ENCODE results near the gene HK1. TPM values are rescaled to one million over a fixed set of nuclear protein-coding genes. Genes with fewer than 3 reads are reported as not detected.

The HK1 gene
- total and polyA plus RNA-seq, 3 experiments from 2014 or later = 144 to 153 (median 151) TPM

GRCh38 chr10:69409968-69410367, 131.7 kb downstream of the HK1 start:
- no peak for DNase-seq
- Histone ChIP-seq H3K27me3 (ENCODE audit: insufficient read depth, low read length, poor library complexity, severe bottlenecking) (no peaks in the 10 kb centered on the region), H3K27ac (ENCODE audit: low read depth, low read length) (no peak overlapping the region), H3K4me1 (ENCODE audit: insufficient read depth, low read length) (peaks cover 15% of the 10 kb centered on the region), H3K4me3 (ENCODE audit: low read length) (no peak overlapping the region), H3K36me3 (ENCODE audit: insufficient read depth, low read length) (no peaks in the 10 kb centered on the region), H3K9me3 (ENCODE audit: low read length) (no peaks in the 10 kb centered on the region)
- H3K36me3 Mint-ChIP-seq = peaks cover 0 to 4% (median 0%) of the 10 kb centered on the region in 3 donors
- POLR2A ChIA-PET = no interaction called here
- peaks cover 0 to 3% of the 10 kb centered on the region in 2 donors for H3K27me3 Mint-ChIP-seq
- H3K4me3 Mint-ChIP-seq = peak overlapping the region in 1 of 7 donors; percentile 18
- H3K9me3 Mint-ChIP-seq = no peaks in the 10 kb centered on the region
- H3K27ac Mint-ChIP-seq = peak overlapping the region in 1 of 8 donors; percentile 51
- H3K4me1 Mint-ChIP-seq = peaks cover 11 to 26% (median 19%) of the 10 kb centered on the region in 3 donors
- CTCF ChIA-PET = no interaction called here

- H3K27me3 Mint-ChIP-seq = peaks cover 0 to 5% of the 10 kb centered on the region in 2 donors
- H3K27ac ChIP-seq (ENCODE audit: low read depth, low read length) = no peak overlapping the region
- H3K4me1 Mint-ChIP-seq = peaks cover 11 to 26% (median 19%) of the 10 kb centered on the region in 3 donors
- no peaks in the 10 kb centered on the region for H3K27me3 ChIP-seq (ENCODE audit: insufficient read depth, low read length, poor library complexity, severe bottlenecking)
- H3K9me3 ChIP-seq (ENCODE audit: low read length) = no peaks in the 10 kb centered on the region
- H3K4me3 ChIP-seq (ENCODE audit: low read length) = no peak overlapping the region
- ChIA-PET POLR2A (no interaction called here), CTCF (interaction anchor here (1.4 kb wide), 1 partner anchor 9 kb away, joined by 7 read pairs; no protein-coding TSS in a partner anchor)
- H3K36me3 ChIP-seq (ENCODE audit: insufficient read depth, low read length) = no peaks in the 10 kb centered on the region
- H3K4me3 Mint-ChIP-seq = peak overlapping the region in 1 of 7 donors; percentile 11
- H3K9me3 Mint-ChIP-seq = no peaks in the 10 kb centered on the region
- peaks cover 15% of the 10 kb centered on the region for H3K4me1 ChIP-seq (ENCODE audit: insufficient read depth, low read length)
- no peak for DNase-seq
- H3K36me3 Mint-ChIP-seq = no peaks in the 10 kb centered on the region
- H3K27ac Mint-ChIP-seq = peak overlapping the region in 4 of 8 donors; percentile 3 to 73 (median 48)
These were observed 132.2 kb downstream of the HK1 start for GRCh38 chr10:69410487-69410886.

GRCh38 chr10:69411476-69411875, 133.2 kb downstream of the HK1 start:
- ChIA-PET POLR2A (no interaction called here), CTCF (interaction anchor here (1.0 to 1.4 kb wide), 2 partner anchors 8 to 223 kb away, joined by 3 to 7 read pairs; no protein-coding TSS in a partner anchor)
- Mint-ChIP-seq H3K4me3 (no peak overlapping the region), H3K27ac (peak overlapping the region in 3 of 8 donors; percentile 29 to 63 (median 61)), H3K4me1 (peaks cover 11 to 22% (median 19%) of the 10 kb centered on the region in 3 donors), H3K27me3 (peaks cover 0 to 5% of the 10 kb centered on the region in 2 donors), H3K9me3 (no peaks in the 10 kb centered on the region), H3K36me3 (no peaks in the 10 kb centered on the region)
- peaks cover 15% of the 10 kb centered on the region for H3K4me1 ChIP-seq (ENCODE audit: insufficient read depth, low read length)
- no peak overlapping the region for H3K27ac ChIP-seq (ENCODE audit: low read depth, low read length)
- no peaks in the 10 kb centered on the region for H3K9me3 ChIP-seq (ENCODE audit: low read length)
- DNase-seq = no peak
- no peaks in the 10 kb centered on the region for H3K27me3 ChIP-seq (ENCODE audit: insufficient read depth, low read length, poor library complexity, severe bottlenecking)
- H3K4me3 ChIP-seq (ENCODE audit: low read length) = no peak overlapping the region
- H3K36me3 ChIP-seq (ENCODE audit: insufficient read depth, low read length) = no peaks in the 10 kb centered on the region

GRCh38 chr10:69412232-69412790, 134.0 kb downstream of the HK1 start:
- no peaks in the 10 kb centered on the region for H3K27me3 ChIP-seq (ENCODE audit: insufficient read depth, low read length, poor library complexity, severe bottlenecking)
- peaks cover 0 to 5% of the 10 kb centered on the region in 2 donors for H3K27me3 Mint-ChIP-seq
- H3K36me3 Mint-ChIP-seq = no peaks in the 10 kb centered on the region
- H3K4me1 ChIP-seq (ENCODE audit: insufficient read depth, low read length) = peaks cover 15% of the 10 kb centered on the region
- no peaks in the 10 kb centered on the region for H3K9me3 ChIP-seq (ENCODE audit: low read length)
- no peak overlapping the region for H3K4me3 ChIP-seq (ENCODE audit: low read length)
- no peaks in the 10 kb centered on the region for H3K9me3 Mint-ChIP-seq
- no peak overlapping the region for H3K27ac Mint-ChIP-seq
- H3K36me3 ChIP-seq (ENCODE audit: insufficient read depth, low read length) = no peaks in the 10 kb centered on the region
- DNase-seq = no peak
- POLR2A ChIA-PET = no interaction called here
- no peak overlapping the region for H3K27ac ChIP-seq (ENCODE audit: low read depth, low read length)
- CTCF ChIA-PET = interaction anchor here (1.0 kb wide), 1 partner anchor 222 kb away, joined by 3 read pairs; no protein-coding TSS in a partner anchor
- no peak overlapping the region for H3K4me3 Mint-ChIP-seq
- peaks cover 9 to 20% (median 19%) of the 10 kb centered on the region in 3 donors for H3K4me1 Mint-ChIP-seq

GRCh38 chr10:69413221-69413865, 135.0 kb downstream of the HK1 start:
- Mint-ChIP-seq H3K4me1 (peaks cover 5 to 12% (median 12%) of the 10 kb centered on the region in 3 donors), H3K4me3 (peak overlapping the region in 1 of 7 donors; percentile 18), H3K36me3 (no peaks in the 10 kb centered on the region), H3K27me3 (peaks cover 0 to 4% of the 10 kb centered on the region in 2 donors), H3K27ac (peak overlapping the region in 2 of 8 donors; percentile 30 to 68), H3K9me3 (no peaks in the 10 kb centered on the region)
- POLR2A ChIA-PET = no interaction called here
- H3K36me3 ChIP-seq (ENCODE audit: insufficient read depth, low read length) = no peaks in the 10 kb centered on the region
- no peaks in the 10 kb centered on the region for H3K27me3 ChIP-seq (ENCODE audit: insufficient read depth, low read length, poor library complexity, severe bottlenecking)
- no peaks in the 10 kb centered on the region for H3K9me3 ChIP-seq (ENCODE audit: low read length)
- H3K4me3 ChIP-seq (ENCODE audit: low read length) = no peak overlapping the region
- peaks cover 9% of the 10 kb centered on the region for H3K4me1 ChIP-seq (ENCODE audit: insufficient read depth, low read length)
- CTCF ChIA-PET = interaction anchor here (1.0 kb wide), 1 partner anchor 18 kb away, joined by 3 read pairs; no protein-coding TSS in a partner anchor
- DNase-seq = peak in 1 of 5 donors; percentile 35
- H3K27ac ChIP-seq (ENCODE audit: low read depth, low read length) = no peak overlapping the region

GRCh38 chr10:69414036-69415018, 136.0 kb downstream of the HK1 start:
- H3K27me3 ChIP-seq (ENCODE audit: insufficient read depth, low read length, poor library complexity, severe bottlenecking) = no peaks in the 10 kb centered on the region
- no peak overlapping the region for H3K27ac ChIP-seq (ENCODE audit: low read depth, low read length)
- H3K4me1 ChIP-seq (ENCODE audit: insufficient read depth, low read length) = peaks cover 2% of the 10 kb centered on the region
- POLR2A ChIA-PET = no interaction called here
- no peaks in the 10 kb centered on the region for H3K9me3 ChIP-seq (ENCODE audit: low read length)
- Mint-ChIP-seq H3K27me3 (peaks cover 0 to 2% of the 10 kb centered on the region in 2 donors), H3K9me3 (peaks cover 0 to under 1% (median 0%) of the 10 kb centered on the region in 5 donors), H3K27ac (peak overlapping the region in 1 of 8 donors; percentile 77), H3K4me1 (peaks cover 0 to 2% (median 2%) of the 10 kb centered on the region in 3 donors), H3K4me3 (no peak overlapping the region), H3K36me3 (no peaks in the 10 kb centered on the region)
- no peak for DNase-seq
- CTCF ChIA-PET = interaction anchor here (1.1 kb wide), 1 partner anchor 10 kb away, joined by 5 read pairs; no protein-coding TSS in a partner anchor
- no peak overlapping the region for H3K4me3 ChIP-seq (ENCODE audit: low read length)
- H3K36me3 ChIP-seq (ENCODE audit: insufficient read depth, low read length) = no peaks in the 10 kb centered on the region

GRCh38 chr10:69415049-69415448, 136.8 kb downstream of the HK1 start:
- DNase-seq = no peak
- CTCF ChIA-PET = interaction anchor here (1.1 kb wide), 1 partner anchor 9 kb away, joined by 5 read pairs; no protein-coding TSS in a partner anchor
- H3K4me1 Mint-ChIP-seq = no peaks in the 10 kb centered on the region

More at GRCh38 chr10:69415049-69415448, 136.8 kb downstream of the HK1 start:
- Histone ChIP-seq H3K4me3 (ENCODE audit: low read length) (no peak overlapping the region), H3K27me3 (ENCODE audit: insufficient read depth, low read length, poor library complexity, severe bottlenecking) (no peaks in the 10 kb centered on the region), H3K27ac (ENCODE audit: low read depth, low read length) (no peak overlapping the region), H3K4me1 (ENCODE audit: insufficient read depth, low read length) (no peaks in the 10 kb centered on the region), H3K9me3 (ENCODE audit: low read length) (no peaks in the 10 kb centered on the region), H3K36me3 (ENCODE audit: insufficient read depth, low read length) (no peaks in the 10 kb centered on the region)
- no peak overlapping the region for H3K4me3 Mint-ChIP-seq
- H3K36me3 Mint-ChIP-seq = no peaks in the 10 kb centered on the region
- POLR2A ChIA-PET = no interaction called here
- peaks cover 0 to 2% of the 10 kb centered on the region in 2 donors for H3K27me3 Mint-ChIP-seq
- no peak overlapping the region for H3K27ac Mint-ChIP-seq
- peaks cover 0 to 2% (median 0%) of the 10 kb centered on the region in 5 donors for H3K9me3 Mint-ChIP-seq
